K562 (cell line): Measurements from ENCODE around the gene EPHA1.

Experiments used
- CBX1 ChIP-seq: sonication (generic); IDR thresholded peaks from 2 replicates; pipeline ENCODE4 v1.6.1; 2016; ENCODE audit warnings: antibody characterized with exemption, low read depth, mild to moderate bottlenecking
- GMEB1 ChIP-seq: fragments of 250-450 bp; sonication (Bioruptor Pico); IDR thresholded peaks from 2 replicates; pipeline ENCODE4 v1.4.0; 2020; ENCODE audit warnings: mild to moderate bottlenecking
- PHB2 ChIP-seq: fragments of 450-650 bp; IDR thresholded peaks from 2 replicates; pipeline ENCODE4 v1.6.1; 2017; ENCODE audit warnings: low read depth
- POLR2A ChIP-seq: fragments of 450-650 bp; conservative IDR thresholded peaks from 2 replicates; pipeline ENCODE4 v1.6.1; 2016
- RBM15 ChIP-seq: fragments of 200-400 bp; formaldehyde crosslinking; IDR thresholded peaks from 2 replicates; pipeline ENCODE4 v1.6.1; 2018; ENCODE audit warnings: mild to moderate bottlenecking, low read length, moderate library complexity; ENCODE audit not compliant: insufficient read depth
- XRCC4 ChIP-seq: IDR thresholded peaks from one replicate; pipeline ENCODE4 v1.6.1; 2011; ENCODE audit not compliant: insufficient read depth, insufficient read length; ENCODE audit errors: extremely low read depth
- ZBTB7A ChIP-seq: IDR thresholded peaks from 2 replicates; pipeline ENCODE4 v1.6.1; 2011; ENCODE audit warnings: low read depth, mild to moderate bottlenecking, low read length, moderate library complexity, borderline replicate concordance; ENCODE audit not compliant: control insufficient read depth
- TF ChIP-seq, protein P1 (sequence below), 3 experiments: IDR thresholded peaks in 2 of 3; conservative IDR thresholded peaks in 1 of 3; 2 replicates each; pipeline ENCODE4 v1.5.1; 2011 to 2012; ENCODE audit warnings: low read length in 3 of 3, mild to moderate bottlenecking in 3 of 3, control low read depth in 2 of 3, improper control_type of control experiment in 1 of 3, inconsistent platforms in 1 of 3, low read depth in 1 of 3, mixed read lengths in 1 of 3, moderate library complexity in 1 of 3; ENCODE audit not compliant: insufficient read depth in 2 of 3

- TF ChIP-seq ZBTB7A (no peak), CBX1 (no peak), GMEB1 (CRISPR knock-in tag) (no peak), RBM15 (no peak), POLR2A (no peak), PHB2 (no peak), XRCC4 (no peak)
- TF ChIP-seq, protein P1, sequence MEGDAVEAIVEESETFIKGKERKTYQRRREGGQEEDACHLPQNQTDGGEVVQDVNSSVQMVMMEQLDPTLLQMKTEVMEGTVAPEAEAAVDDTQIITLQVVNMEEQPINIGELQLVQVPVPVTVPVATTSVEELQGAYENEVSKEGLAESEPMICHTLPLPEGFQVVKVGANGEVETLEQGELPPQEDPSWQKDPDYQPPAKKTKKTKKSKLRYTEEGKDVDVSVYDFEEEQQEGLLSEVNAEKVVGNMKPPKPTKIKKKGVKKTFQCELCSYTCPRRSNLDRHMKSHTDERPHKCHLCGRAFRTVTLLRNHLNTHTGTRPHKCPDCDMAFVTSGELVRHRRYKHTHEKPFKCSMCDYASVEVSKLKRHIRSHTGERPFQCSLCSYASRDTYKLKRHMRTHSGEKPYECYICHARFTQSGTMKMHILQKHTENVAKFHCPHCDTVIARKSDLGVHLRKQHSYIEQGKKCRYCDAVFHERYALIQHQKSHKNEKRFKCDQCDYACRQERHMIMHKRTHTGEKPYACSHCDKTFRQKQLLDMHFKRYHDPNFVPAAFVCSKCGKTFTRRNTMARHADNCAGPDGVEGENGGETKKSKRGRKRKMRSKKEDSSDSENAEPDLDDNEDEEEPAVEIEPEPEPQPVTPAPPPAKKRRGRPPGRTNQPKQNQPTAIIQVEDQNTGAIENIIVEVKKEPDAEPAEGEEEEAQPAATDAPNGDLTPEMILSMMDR (IDR thresholded peaks at IDR 0.05 in 2 of 3, conservative IDR thresholded peaks at IDR 0.05 in 1 of 3; ENCODE audit: insufficient read depth in 2 of 3, low read depth in 1 of 3, low read length in 3 of 3), result no peak
These were observed 28.9 kb downstream of the EPHA1 start for GRCh38 chr7:143379611-143380259.
